Gastroesophageal sphincter (tissue), 4 donors: ENCODE results near the gene NKIRAS2. TPM values are rescaled to one million over a fixed set of nuclear protein-coding genes. Genes with fewer than 3 reads are reported as not detected.

Experiments used
- ATAC-seq: fragments of 150-250 bp; one replicate; pipeline ENCODE4 v1.9.1; 2016; ENCODE audit warnings: mild to moderate bottlenecking, moderate library complexity
- H3K27ac ChIP-seq, 4 donors: fragments of 200-600 bp; sonication (generic) in 3 of 4; 1 replicate in 3 of 4; 2 replicates in 1 of 4; pipeline ENCODE4 v1.5.1; 2016 to 2019
- H3K27me3 ChIP-seq: fragments of 200-600 bp; sonication (generic); one replicate; pipeline ENCODE4 v1.5.1; 2019
- H3K36me3 ChIP-seq, 2 donors: fragments of 200-600 bp; sonication (generic); one replicate each; pipeline ENCODE4 v1.5.1; 2019; ENCODE audit warnings: control low read depth in 1 of 2
- H3K4me1 ChIP-seq, 3 donors: fragments of 200-600 bp; sonication (generic); 1 replicate in 2 of 3; 2 replicates in 1 of 3; pipeline ENCODE4 v1.5.1; 2016 to 2019; ENCODE audit warnings: control low read depth in 2 of 3
- H3K4me3 ChIP-seq, 2 donors: fragments of 200-600 bp; sonication (generic); one replicate each; pipeline ENCODE4 v1.5.1; 2019; ENCODE audit warnings: mild to moderate bottlenecking in 1 of 2, moderate library complexity in 1 of 2
- H3K9me3 ChIP-seq, 3 donors: fragments of 200-600 bp; sonication (generic); one replicate each; pipeline ENCODE4 v1.5.1; 2017 to 2019; ENCODE audit warnings: control low read depth in 2 of 3
- EP300 ChIP-seq: sonication (generic); formaldehyde crosslinking; IDR thresholded peaks from one replicate; pipeline ENCODE4 v1.6.1; 2017; ENCODE audit warnings: antibody characterized with exemption, mild to moderate bottlenecking
- POLR2A ChIP-seq, 2 donors: fragments of 450-650 bp; IDR thresholded peaks; one replicate each; pipeline ENCODE4 v1.6.1; 2017; ENCODE audit warnings: antibody characterized with exemption in 2 of 2, mild to moderate bottlenecking in 2 of 2, moderate library complexity in 1 of 2
- POLR2AphosphoS5 ChIP-seq: sonication (generic); formaldehyde crosslinking; IDR thresholded peaks from one replicate; pipeline ENCODE4 v1.6.1; 2017; ENCODE audit warnings: antibody characterized with exemption
- WGBS, 2 donors: methylation state at CpG; one replicate each; pipeline ENCODE4 v1.1.5; 2018; ENCODE audit warnings: low coverage in 1 of 2; 5-methylcytosine and 5-hydroxymethylcytosine counted together
- total RNA-seq, 4 donors: library from RNA; depleted of rRNA; stranded (reverse); fragments of >200 nt; gene quantifications; one replicate each; pipeline ENCODE4 v1.1.0, GENCODE V29; 2016
- TF ChIP-seq, protein P1 (sequence below), 4 experiments: fragments of 200-600 bp in 2 of 4; fragments of 450-650 bp in 2 of 4; sonication (generic) in 1 of 4; IDR thresholded peaks; one replicate each; pipeline ENCODE4 v1.5.1; 2017 to 2019; ENCODE audit warnings: antibody characterized with exemption in 4 of 4, mild to moderate bottlenecking in 2 of 4, moderate library complexity in 2 of 4

The NKIRAS2 gene
- total RNA-seq: 10 to 100 TPM; 40.1 to 72.3 (median 52.8) TPM

DNA sequence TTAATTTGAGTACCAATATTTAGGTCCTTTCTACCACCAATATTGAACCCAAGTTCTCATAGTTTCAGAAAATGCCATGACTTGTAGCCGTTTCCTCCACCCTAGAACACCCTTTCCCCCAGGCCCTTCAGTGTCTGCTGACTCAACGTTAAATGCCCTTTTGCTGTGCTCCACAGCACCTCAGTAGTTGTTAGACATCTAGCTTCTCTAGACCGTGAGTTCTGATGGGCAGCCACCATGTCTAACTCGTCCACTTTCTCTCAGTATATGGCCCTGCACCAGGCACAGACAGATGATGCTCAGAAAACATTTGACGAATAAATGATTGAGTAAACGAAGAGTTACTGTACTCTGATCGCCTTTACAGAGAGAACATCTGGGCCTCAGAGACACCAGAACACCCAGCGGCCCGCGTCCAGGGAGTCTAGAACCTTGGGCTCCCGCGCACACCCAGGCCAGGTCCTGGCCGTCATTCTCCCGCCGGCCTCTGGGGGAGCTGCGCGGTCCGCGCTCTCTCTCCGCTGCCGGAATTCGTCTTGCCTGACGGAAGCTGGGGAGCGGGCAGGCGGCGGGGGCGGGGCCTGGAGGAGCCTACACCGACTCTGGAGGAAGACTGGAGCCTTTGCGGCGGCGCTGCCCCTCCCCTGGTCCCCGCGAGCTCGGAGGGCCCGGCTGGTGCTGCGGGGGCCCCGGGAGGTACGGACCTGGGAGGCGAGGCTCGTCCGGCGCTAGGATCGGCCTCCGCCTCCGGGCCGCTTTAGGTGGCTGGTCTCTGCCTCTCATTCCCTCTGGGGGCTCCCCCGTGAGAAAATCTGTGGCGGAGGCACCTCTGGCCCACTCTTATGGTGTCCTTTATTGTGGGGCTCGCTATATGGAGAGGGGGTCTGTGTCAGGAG is at the start of gene NKIRAS2:
Gene NKIRAS2 (plus strand): TSS at position 582 of the 896 bp plus-strand sequence. CDS start 1,488 bp downstream, outside the sequence.
- H3K36me3 ChIP-seq: peaks cover 0 to 31% of the 10 kb centered on the region in 2 donors
- TF ChIP-seq EP300 (no peak), POLR2A (IDR thresholded peaks at IDR 0.05) (peak; percentile 38 to 62), POLR2AphosphoS5 (peak; percentile 57)
- TF ChIP-seq, protein P1, sequence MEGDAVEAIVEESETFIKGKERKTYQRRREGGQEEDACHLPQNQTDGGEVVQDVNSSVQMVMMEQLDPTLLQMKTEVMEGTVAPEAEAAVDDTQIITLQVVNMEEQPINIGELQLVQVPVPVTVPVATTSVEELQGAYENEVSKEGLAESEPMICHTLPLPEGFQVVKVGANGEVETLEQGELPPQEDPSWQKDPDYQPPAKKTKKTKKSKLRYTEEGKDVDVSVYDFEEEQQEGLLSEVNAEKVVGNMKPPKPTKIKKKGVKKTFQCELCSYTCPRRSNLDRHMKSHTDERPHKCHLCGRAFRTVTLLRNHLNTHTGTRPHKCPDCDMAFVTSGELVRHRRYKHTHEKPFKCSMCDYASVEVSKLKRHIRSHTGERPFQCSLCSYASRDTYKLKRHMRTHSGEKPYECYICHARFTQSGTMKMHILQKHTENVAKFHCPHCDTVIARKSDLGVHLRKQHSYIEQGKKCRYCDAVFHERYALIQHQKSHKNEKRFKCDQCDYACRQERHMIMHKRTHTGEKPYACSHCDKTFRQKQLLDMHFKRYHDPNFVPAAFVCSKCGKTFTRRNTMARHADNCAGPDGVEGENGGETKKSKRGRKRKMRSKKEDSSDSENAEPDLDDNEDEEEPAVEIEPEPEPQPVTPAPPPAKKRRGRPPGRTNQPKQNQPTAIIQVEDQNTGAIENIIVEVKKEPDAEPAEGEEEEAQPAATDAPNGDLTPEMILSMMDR (IDR thresholded peaks at IDR 0.05): peak; percentile 93 to 100 (median 95)
- H3K4me1 ChIP-seq: peaks cover 0 to 60% (median 28%) of the 10 kb centered on the region in 3 donors
- peak within 1 kb of the TSS; percentile 77 to 90 (median 90) for H3K27ac ChIP-seq
- peak; percentile 87 for ATAC-seq
- peak within 1 kb of the TSS; percentile 91 to 94 for H3K4me3 ChIP-seq
- H3K9me3 ChIP-seq: no peaks in the 10 kb centered on the region
- 14 to 61% methylated on average over 3 to 12 of the region's 49 CpGs for WGBS, 2 donors
- no peaks in the 10 kb centered on the region for H3K27me3 ChIP-seq

- peak overlapping the region in 1 of 4 donors; percentile 28 for H3K27ac ChIP-seq
- H3K27me3 ChIP-seq: no peaks in the 10 kb centered on the region
- H3K4me3 ChIP-seq: peak overlapping the region in 1 of 2 donors; percentile 0
- no peak for TF ChIP-seq POLR2A (IDR thresholded peaks at IDR 0.05)
- no peak for TF ChIP-seq EP300
- TF ChIP-seq, protein P1 (IDR thresholded peaks at IDR 0.05): no peak
- TF ChIP-seq POLR2AphosphoS5: no peak
- H3K36me3 ChIP-seq: peaks cover 0 to 81% of the 10 kb centered on the region in 2 donors
- H3K4me1 ChIP-seq: peaks cover 0 to 88% (median 23%) of the 10 kb centered on the region in 3 donors
- 40 to 85% methylated on average over 1 to 5 of the region's 5 CpGs for WGBS, 2 donors
- no peak for ATAC-seq
- no peaks in the 10 kb centered on the region for H3K9me3 ChIP-seq
Observed at GRCh38 chr17:41970901-41971331, 49.0 kb upstream of the NKIRAS2 start.

DNA sequence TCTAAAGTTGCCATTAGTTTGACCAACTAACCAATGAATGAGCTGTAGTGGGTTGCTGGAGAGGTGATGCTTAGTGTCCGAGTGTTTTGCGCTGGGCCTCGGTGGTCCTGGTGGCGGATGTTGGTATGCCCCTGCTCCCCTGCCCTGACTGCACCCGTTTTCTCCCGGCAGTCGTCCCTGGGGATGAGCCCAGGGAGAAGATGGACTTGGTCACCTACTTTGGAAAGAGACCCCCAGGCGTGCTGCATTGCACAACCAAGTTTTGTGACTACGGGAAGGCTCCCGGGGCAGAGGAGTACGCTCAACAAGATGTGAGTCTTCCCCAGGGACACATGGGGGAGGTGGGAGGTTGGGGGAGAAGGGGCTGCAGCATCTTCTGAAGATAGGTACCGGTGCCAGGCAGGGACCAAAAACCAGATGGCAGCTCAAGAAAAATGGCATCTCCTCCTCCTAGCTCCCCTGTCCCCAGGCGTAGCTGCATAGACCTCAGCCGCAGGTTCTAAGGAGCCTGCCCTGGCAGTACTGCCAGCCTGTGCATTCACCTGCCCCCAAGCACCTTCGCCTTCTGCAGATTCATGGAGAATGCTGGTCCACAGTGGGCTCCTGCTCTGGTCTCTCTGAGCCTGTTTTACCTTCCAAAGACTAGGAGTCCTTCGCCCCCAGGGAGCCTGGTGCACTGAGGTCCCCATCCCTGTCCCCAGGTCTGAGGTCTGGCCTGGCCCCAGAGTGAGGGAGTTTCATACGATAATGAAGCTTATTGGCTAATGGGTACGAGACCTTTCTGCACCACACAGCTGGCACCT is 48.0 kb upstream of the NKIRAS2 start:
- H3K4me3 ChIP-seq: peak overlapping the region in 1 of 2 donors; percentile 8
- peaks cover 0 to 91% of the 10 kb centered on the region in 2 donors for H3K36me3 ChIP-seq
- no peaks in the 10 kb centered on the region for H3K9me3 ChIP-seq
- no peaks in the 10 kb centered on the region for H3K27me3 ChIP-seq
- 71 to 79% methylated on average over 3 to 6 of the region's 18 CpGs for WGBS, 2 donors
- TF ChIP-seq POLR2A (IDR thresholded peaks at IDR 0.05): no peak
- TF ChIP-seq, protein P1 (IDR thresholded peaks at IDR 0.05): no peak
- H3K27ac ChIP-seq: peak overlapping the region in 2 of 4 donors; percentile 69 to 74
- peaks cover 0 to 96% (median 27%) of the 10 kb centered on the region in 3 donors for H3K4me1 ChIP-seq
- no peak for ATAC-seq

DNA sequence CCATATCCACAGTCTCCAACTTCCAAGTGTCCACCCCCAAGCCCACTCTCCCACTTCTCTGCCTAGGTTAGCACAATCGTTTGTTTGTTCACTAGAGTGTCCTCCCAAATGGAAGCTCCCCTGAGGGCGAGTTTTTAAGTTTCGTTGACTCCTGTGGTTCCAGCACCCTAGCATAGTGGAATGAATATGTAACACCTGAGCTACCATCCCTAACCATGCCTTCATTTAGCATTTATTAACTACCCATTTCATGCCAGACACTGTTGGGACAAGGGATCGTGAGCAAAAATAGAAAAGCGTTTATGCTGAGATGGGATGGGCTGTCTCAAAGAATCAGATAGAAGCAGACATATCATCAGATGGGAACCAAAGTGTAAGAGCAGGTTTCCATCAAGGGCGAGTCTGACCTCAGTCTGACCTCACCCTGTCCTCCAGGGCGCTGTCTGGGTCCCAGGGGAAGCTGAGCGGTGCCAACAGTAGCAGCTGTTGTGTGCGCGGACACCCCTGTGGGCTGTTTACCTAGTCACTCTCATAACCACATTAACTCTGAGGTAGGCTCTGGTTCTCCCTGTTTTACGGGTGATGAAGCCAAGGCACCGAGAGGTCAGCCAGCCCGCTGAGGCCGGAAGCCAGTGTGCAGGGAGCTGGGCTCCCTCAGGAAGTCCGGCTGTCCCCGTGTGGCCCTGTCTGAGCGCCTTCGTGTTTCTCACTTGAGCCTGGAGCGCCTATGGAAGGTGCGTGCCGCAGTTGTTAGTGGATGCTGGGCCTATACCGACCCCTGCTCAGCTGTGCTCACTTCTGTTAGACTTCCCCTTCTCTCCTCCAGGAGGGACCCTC is 47.1 kb upstream of the NKIRAS2 start:
- no peak overlapping the region for H3K4me3 ChIP-seq
- TF ChIP-seq, protein P1 (IDR thresholded peaks at IDR 0.05): no peak
- TF ChIP-seq POLR2AphosphoS5: no peak
- TF ChIP-seq POLR2A (IDR thresholded peaks at IDR 0.05): no peak
- TF ChIP-seq EP300: no peak

More for the DNA sequence above, 47.1 kb upstream of the NKIRAS2 start:
- 57 to 62% methylated on average over 6 to 7 of the region's 22 CpGs for WGBS, 2 donors
- ATAC-seq: peak; percentile 10
- no peaks in the 10 kb centered on the region for H3K27me3 ChIP-seq
- H3K27ac ChIP-seq: peak overlapping the region in 3 of 4 donors; percentile 56 to 74 (median 69)
- H3K4me1 ChIP-seq: peaks cover 0 to 91% (median 23%) of the 10 kb centered on the region in 3 donors
- H3K36me3 ChIP-seq: peaks cover 0 to 99% of the 10 kb centered on the region in 2 donors
- no peaks in the 10 kb centered on the region for H3K9me3 ChIP-seq
